ENCODE data around the gene CNOT6L. TPM values are rescaled to one million over a fixed set of nuclear protein-coding genes. Genes with fewer than 3 reads are reported as not detected.

CNOT6L gene
- total and polyA plus RNA-seq, 4 donors, result 4.3 to 67.8 (median 27.4) TPM

GRCh38 chr4:77856152-77856551 is 37.0 kb upstream of the CNOT6L start:
- no peak overlapping the region for H3K4me3 ChIP-seq
- TF ChIP-seq CTCF (IDR thresholded peaks at IDR 0.05; ENCODE audit: control extremely low read depth, extremely low read depth), result no peak
- 90 to 94% methylated on average over 1 of the region's 1 CpG for WGBS, 2 donors
- H3K9me3 ChIP-seq (ENCODE audit: control insufficient read depth in 4 of 4, insufficient read depth in 3 of 4, low read length in 3 of 4), result no peaks in the 10 kb centered on the region
- ATAC-seq (ENCODE audit: insufficient read depth, low FRiP score) (no peak), DNase-seq (no peak)
- no peaks in the 10 kb centered on the region for H3K36me3 ChIP-seq (ENCODE audit: control insufficient read depth in 4 of 4, insufficient read depth in 4 of 4, low read length in 4 of 4)
- no peaks in the 10 kb centered on the region for H3K4me1 ChIP-seq (ENCODE audit: control insufficient read depth in 5 of 5, insufficient read depth in 5 of 5, low read length in 5 of 5)
- no peaks in the 10 kb centered on the region for H3K27me3 ChIP-seq (ENCODE audit: control insufficient read depth in 3 of 3, insufficient read depth in 3 of 3, low read length in 2 of 3)
- H3K9ac ChIP-seq (ENCODE audit: insufficient read depth in 1 of 2, low read length in 2 of 2), result no peak overlapping the region
- H3K27ac ChIP-seq (ENCODE audit: low read depth in 1 of 2, low read length in 1 of 2), result no peak overlapping the region

- H3K4me3 ChIP-seq, result no peak overlapping the region
- no peak for DNase-seq
- ATAC-seq (ENCODE audit: insufficient read depth, low FRiP score), result no peak
- H3K27ac ChIP-seq (ENCODE audit: low read depth in 1 of 2, low read length in 1 of 2), result peak overlapping the region in 1 of 2 donors; percentile 60
- no peaks in the 10 kb centered on the region for H3K4me1 ChIP-seq (ENCODE audit: control insufficient read depth in 5 of 5, insufficient read depth in 5 of 5, low read length in 5 of 5)
- H3K36me3 ChIP-seq (ENCODE audit: control insufficient read depth in 4 of 4, insufficient read depth in 4 of 4, low read length in 4 of 4), result no peaks in the 10 kb centered on the region
- H3K27me3 ChIP-seq (ENCODE audit: control insufficient read depth in 3 of 3, insufficient read depth in 3 of 3, low read length in 2 of 3), result no peaks in the 10 kb centered on the region
- TF ChIP-seq CTCF (IDR thresholded peaks at IDR 0.05; ENCODE audit: control extremely low read depth, extremely low read depth), result no peak
- 34 to 39% methylated on average over 7 of the region's 7 CpGs for WGBS, 2 donors
- no peak overlapping the region for H3K9ac ChIP-seq (ENCODE audit: insufficient read depth in 1 of 2, low read length in 2 of 2)
- H3K9me3 ChIP-seq (ENCODE audit: control insufficient read depth in 4 of 4, insufficient read depth in 3 of 4, low read length in 3 of 4), result no peaks in the 10 kb centered on the region
These were observed 35.4 kb upstream of the CNOT6L start for GRCh38 chr4:77854431-77855111.

- WGBS, 2 donors, result 36 to 49% methylated on average over 7 of the region's 7 CpGs
- Histone ChIP-seq H3K9ac (ENCODE audit: insufficient read depth in 1 of 2, low read length in 2 of 2) (no peak overlapping the region), H3K9me3 (ENCODE audit: control insufficient read depth in 4 of 4, insufficient read depth in 3 of 4, low read length in 3 of 4) (no peaks in the 10 kb centered on the region), H3K4me3 (no peak overlapping the region), H3K36me3 (ENCODE audit: control insufficient read depth in 4 of 4, insufficient read depth in 4 of 4, low read length in 4 of 4) (no peaks in the 10 kb centered on the region), H3K27me3 (ENCODE audit: control insufficient read depth in 3 of 3, insufficient read depth in 3 of 3, low read length in 2 of 3) (no peaks in the 10 kb centered on the region), H3K4me1 (ENCODE audit: control insufficient read depth in 5 of 5, insufficient read depth in 5 of 5, low read length in 5 of 5) (no peaks in the 10 kb centered on the region), H3K27ac (ENCODE audit: low read depth in 1 of 2, low read length in 1 of 2) (peak overlapping the region in 1 of 2 donors; percentile 52)
- no peak for DNase-seq
- no peak for ATAC-seq (ENCODE audit: insufficient read depth, low FRiP score)
- TF ChIP-seq CTCF (IDR thresholded peaks at IDR 0.05; ENCODE audit: control extremely low read depth, extremely low read depth), result no peak
These were observed 33.8 kb upstream of the CNOT6L start for GRCh38 chr4:77852892-77853495.

All from lung (tissue), 12 donors.